ENCODE data around the gene ZNF93. TPM values are rescaled to one million over a fixed set of nuclear protein-coding genes. Genes with fewer than 3 reads are reported as not detected.

ZNF93 gene
- polyA plus RNA-seq, 1 of the 3 experiments (the other 2 are of a cell fraction): 4.3 TPM

GRCh38 chr19:19865750-19866610 lies 34.8 kb upstream of the ZNF93 start, which contains the start of gene ZNF253:
Gene ZNF253, plus strand, starts transcription at chr19:19865882. Its CDS starts 115 bp downstream, at chr19:19865997.
- H3K9me2 ChIP-seq: no peaks in the 10 kb centered on the region
- CTCF ChIA-PET: interaction anchor here (0.6 to 1.4 kb wide), 4 partner anchors 9 to 95 kb away, joined by 3 to 4 read pairs (median 4); no protein-coding TSS in a partner anchor

More at GRCh38 chr19:19865750-19866610, 34.8 kb upstream of the ZNF93 start, which contains the start of gene ZNF253:
- H4K20me1 ChIP-seq (ENCODE audit: insufficient read depth): no peaks in the 10 kb centered on the region
- H3K4me1 ChIP-seq (ENCODE audit: control insufficient read depth in 1 of 2, insufficient read depth in 2 of 2, low read depth in 1 of 2, low read length in 1 of 2): no peaks in the 10 kb centered on the region
- H3K27me3 ChIP-seq (ENCODE audit: insufficient read depth): no peaks in the 10 kb centered on the region
- peaks cover 13% of the 10 kb centered on the region; the same call in 1 of the 2 replicates for H3K9me3 ChIP-seq
- peak within 1 kb of the TSS; percentile 99 for H2AFZ ChIP-seq (ENCODE audit: low read depth)
- WGBS (ENCODE audit: low lambda C conversion rate): 2% methylated on average over 39 of the region's 43 CpGs
- POLR2A ChIA-PET: interaction anchor here (0.6 to 1.8 kb wide), 16 partner anchors 9 to 795 kb away, joined by 3 to 40 read pairs (median 4); partner anchors contain the start of genes LPAR2, ZNF14, ZNF486 and ZNF506
- H3F3A ChIP-seq (replicated peaks; ENCODE audit: insufficient read depth): peaks cover 7% of the 10 kb centered on the region
- H3K9ac ChIP-seq: peak within 1 kb of the TSS; percentile 93
- H3K36me3 ChIP-seq (replicated peaks in 1 of 2; ENCODE audit: control insufficient read depth in 1 of 2, insufficient read depth in 2 of 2, low read length in 1 of 2): peaks cover 0 to 11% of the 10 kb centered on the region in 2 experiments
- H3K4me2 ChIP-seq: peak within 1 kb of the TSS; percentile 92
- peak within 1 kb of the TSS; percentile 80 to 97 for H3K27ac ChIP-seq (ENCODE audit: low read depth in 2 of 2, low read length in 1 of 2)
- H3K79me2 ChIP-seq (ENCODE audit: insufficient read depth): peaks cover 46% of the 10 kb centered on the region
- peak; percentile 92 for DNase-seq
- H3K4me3 ChIP-seq (ENCODE audit: low read depth in 2 of 2, low read length in 1 of 2): peak within 1 kb of the TSS; percentile 78 to 97
- TF ChIP-seq NFIC (IDR thresholded peaks at IDR 0.05; ENCODE audit: borderline replicate concordance) (no peak), EZH2phosphoT487 (IDR thresholded peaks at IDR 0.05; ENCODE audit: borderline replicate concordance, low read depth) (no peak), RAD21 (IDR thresholded peaks at IDR 0.05; ENCODE audit: low read length) (no peak), GATA2 (CRISPR knock-in tag; IDR thresholded peaks at IDR 0.05) (no peak; the same call in 1 of the 2 replicates), MXI1 (IDR thresholded peaks at IDR 0.05; ENCODE audit: low read depth, low read length) (peak; percentile 80), SMC3 (IDR thresholded peaks at IDR 0.05; ENCODE audit: low read depth, low read length) (no peak), EP300 (IDR thresholded peaks at IDR 0.05; ENCODE audit: borderline replicate concordance in 1 of 2, low read depth in 1 of 2, low read length in 1 of 2) (no peak), RFX5 (IDR thresholded peaks at IDR 0.05; ENCODE audit: low read length) (peak; percentile 94), POLR2AphosphoS5 (IDR thresholded peaks at IDR 0.05; ENCODE audit: low read depth, low read length) (peak; percentile 96), CHD2 (IDR thresholded peaks at IDR 0.05; ENCODE audit: low read length, partially characterized antibody) (peak; percentile 18), IRF3 (IDR thresholded peaks at IDR 0.05; ENCODE audit: low read depth, low read length) (peak; percentile 57; the same call in 1 of the 2 replicates), YY1 (IDR thresholded peaks at IDR 0.05; ENCODE audit: low read depth) (peak; percentile 89), MAX (IDR thresholded peaks at IDR 0.05; ENCODE audit: low read depth) (peak; percentile 94), RXRA (IDR thresholded peaks at IDR 0.05; ENCODE audit: borderline replicate concordance, low read depth) (no peak), SIN3A (IDR thresholded peaks at IDR 0.05; ENCODE audit: borderline replicate concordance, low read depth, low read length) (peak; percentile 84; the same call in 1 of the 2 replicates), JUND (IDR thresholded peaks at IDR 0.05) (no peak), TAF1 (IDR thresholded peaks at IDR 0.05; ENCODE audit: borderline replicate concordance, low read depth, low read length) (peak; percentile 76; the same call in 1 of the 2 replicates), USF2 (IDR thresholded peaks at IDR 0.05; ENCODE audit: borderline replicate concordance, low read depth, low read length) (0 out of 2 replicates have a peak, but pooled peaks have one; percentile 10)
- TF ChIP-seq, protein P1, sequence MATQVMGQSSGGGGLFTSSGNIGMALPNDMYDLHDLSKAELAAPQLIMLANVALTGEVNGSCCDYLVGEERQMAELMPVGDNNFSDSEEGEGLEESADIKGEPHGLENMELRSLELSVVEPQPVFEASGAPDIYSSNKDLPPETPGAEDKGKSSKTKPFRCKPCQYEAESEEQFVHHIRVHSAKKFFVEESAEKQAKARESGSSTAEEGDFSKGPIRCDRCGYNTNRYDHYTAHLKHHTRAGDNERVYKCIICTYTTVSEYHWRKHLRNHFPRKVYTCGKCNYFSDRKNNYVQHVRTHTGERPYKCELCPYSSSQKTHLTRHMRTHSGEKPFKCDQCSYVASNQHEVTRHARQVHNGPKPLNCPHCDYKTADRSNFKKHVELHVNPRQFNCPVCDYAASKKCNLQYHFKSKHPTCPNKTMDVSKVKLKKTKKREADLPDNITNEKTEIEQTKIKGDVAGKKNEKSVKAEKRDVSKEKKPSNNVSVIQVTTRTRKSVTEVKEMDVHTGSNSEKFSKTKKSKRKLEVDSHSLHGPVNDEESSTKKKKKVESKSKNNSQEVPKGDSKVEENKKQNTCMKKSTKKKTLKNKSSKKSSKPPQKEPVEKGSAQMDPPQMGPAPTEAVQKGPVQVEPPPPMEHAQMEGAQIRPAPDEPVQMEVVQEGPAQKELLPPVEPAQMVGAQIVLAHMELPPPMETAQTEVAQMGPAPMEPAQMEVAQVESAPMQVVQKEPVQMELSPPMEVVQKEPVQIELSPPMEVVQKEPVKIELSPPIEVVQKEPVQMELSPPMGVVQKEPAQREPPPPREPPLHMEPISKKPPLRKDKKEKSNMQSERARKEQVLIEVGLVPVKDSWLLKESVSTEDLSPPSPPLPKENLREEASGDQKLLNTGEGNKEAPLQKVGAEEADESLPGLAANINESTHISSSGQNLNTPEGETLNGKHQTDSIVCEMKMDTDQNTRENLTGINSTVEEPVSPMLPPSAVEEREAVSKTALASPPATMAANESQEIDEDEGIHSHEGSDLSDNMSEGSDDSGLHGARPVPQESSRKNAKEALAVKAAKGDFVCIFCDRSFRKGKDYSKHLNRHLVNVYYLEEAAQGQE (IDR thresholded peaks at IDR 0.05; ENCODE audit: low read depth, low read length): peak; percentile 46; the same call in 1 of the 2 replicates
- TF ChIP-seq, protein P2, sequence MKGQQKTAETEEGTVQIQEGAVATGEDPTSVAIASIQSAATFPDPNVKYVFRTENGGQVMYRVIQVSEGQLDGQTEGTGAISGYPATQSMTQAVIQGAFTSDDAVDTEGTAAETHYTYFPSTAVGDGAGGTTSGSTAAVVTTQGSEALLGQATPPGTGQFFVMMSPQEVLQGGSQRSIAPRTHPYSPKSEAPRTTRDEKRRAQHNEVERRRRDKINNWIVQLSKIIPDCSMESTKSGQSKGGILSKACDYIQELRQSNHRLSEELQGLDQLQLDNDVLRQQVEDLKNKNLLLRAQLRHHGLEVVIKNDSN (IDR thresholded peaks at IDR 0.05; ENCODE audit: borderline replicate concordance, low read depth): peak; percentile 71; the same call in 1 of the 2 replicates
